ENCODE results near the gene GCN1.

DNA sequence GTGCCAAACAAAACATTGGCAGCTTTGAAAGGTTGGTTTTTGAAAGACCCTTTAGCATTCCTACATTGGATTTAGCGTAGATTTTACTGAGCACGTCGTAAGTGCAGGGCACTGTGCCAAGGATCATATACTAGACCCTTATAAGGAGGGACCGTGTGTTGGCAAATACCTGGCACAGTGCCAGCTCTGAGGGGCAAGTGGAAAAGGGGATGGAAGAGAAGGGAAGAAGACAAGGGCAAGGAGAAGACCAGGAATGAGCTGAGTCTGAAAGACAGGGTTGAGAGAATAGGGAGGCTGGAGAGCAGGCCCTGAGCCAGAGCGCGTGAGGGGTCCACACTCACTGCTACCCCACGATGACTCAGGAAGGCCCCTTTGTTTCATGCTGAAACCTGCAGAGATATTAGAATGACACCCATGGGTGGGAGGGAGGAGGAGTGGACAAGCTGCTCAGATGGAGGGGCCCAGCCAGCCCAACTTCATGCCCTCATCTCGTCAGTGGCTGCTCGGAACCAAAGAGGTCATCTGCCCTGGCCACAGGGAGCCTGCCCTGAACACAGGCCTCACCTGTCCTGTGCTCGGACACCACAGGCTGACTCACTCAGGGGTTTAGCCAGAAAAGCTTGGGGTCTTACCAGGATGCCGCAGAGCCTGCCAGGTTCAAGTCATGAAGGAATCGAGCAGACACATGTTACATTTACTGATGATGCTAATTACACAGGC is 103.0 kb downstream of the GCN1 start:
- TF ChIP-seq RELA (CRISPR knock-in tag; IDR thresholded peaks at IDR 0.05; ENCODE audit: borderline replicate concordance) (no peak), ETV6 (CRISPR knock-in tag; IDR thresholded peaks at IDR 0.05) (no peak), ZBTB21 (CRISPR knock-in tag; IDR thresholded peaks at IDR 0.05; ENCODE audit: borderline replicate concordance) (no peak), CREB1 (CRISPR knock-in tag; IDR thresholded peaks at IDR 0.05) (no peak), ATF1 (CRISPR knock-in tag; IDR thresholded peaks at IDR 0.05) (no peak), ZNF317 (CRISPR knock-in tag; IDR thresholded peaks at IDR 0.05; ENCODE audit: borderline replicate concordance, low read depth) (no peak), ESRRA (CRISPR knock-in tag; IDR thresholded peaks at IDR 0.05; ENCODE audit: borderline replicate concordance) (no peak)
- TF ChIP-seq, protein P1, sequence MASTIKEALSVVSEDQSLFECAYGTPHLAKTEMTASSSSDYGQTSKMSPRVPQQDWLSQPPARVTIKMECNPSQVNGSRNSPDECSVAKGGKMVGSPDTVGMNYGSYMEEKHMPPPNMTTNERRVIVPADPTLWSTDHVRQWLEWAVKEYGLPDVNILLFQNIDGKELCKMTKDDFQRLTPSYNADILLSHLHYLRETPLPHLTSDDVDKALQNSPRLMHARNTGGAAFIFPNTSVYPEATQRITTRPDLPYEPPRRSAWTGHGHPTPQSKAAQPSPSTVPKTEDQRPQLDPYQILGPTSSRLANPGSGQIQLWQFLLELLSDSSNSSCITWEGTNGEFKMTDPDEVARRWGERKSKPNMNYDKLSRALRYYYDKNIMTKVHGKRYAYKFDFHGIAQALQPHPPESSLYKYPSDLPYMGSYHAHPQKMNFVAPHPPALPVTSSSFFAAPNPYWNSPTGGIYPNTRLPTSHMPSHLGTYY (CRISPR knock-in tag; IDR thresholded peaks at IDR 0.05), result no peak
- TF ChIP-seq, protein P2, sequence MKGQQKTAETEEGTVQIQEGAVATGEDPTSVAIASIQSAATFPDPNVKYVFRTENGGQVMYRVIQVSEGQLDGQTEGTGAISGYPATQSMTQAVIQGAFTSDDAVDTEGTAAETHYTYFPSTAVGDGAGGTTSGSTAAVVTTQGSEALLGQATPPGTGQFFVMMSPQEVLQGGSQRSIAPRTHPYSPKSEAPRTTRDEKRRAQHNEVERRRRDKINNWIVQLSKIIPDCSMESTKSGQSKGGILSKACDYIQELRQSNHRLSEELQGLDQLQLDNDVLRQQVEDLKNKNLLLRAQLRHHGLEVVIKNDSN (CRISPR knock-in tag; IDR thresholded peaks at IDR 0.05), result no peak
- TF ChIP-seq, protein P3, sequence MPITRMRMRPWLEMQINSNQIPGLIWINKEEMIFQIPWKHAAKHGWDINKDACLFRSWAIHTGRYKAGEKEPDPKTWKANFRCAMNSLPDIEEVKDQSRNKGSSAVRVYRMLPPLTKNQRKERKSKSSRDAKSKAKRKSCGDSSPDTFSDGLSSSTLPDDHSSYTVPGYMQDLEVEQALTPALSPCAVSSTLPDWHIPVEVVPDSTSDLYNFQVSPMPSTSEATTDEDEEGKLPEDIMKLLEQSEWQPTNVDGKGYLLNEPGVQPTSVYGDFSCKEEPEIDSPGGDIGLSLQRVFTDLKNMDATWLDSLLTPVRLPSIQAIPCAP (CRISPR knock-in tag; IDR thresholded peaks at IDR 0.05), result no peak
- TF ChIP-seq, protein P4, sequence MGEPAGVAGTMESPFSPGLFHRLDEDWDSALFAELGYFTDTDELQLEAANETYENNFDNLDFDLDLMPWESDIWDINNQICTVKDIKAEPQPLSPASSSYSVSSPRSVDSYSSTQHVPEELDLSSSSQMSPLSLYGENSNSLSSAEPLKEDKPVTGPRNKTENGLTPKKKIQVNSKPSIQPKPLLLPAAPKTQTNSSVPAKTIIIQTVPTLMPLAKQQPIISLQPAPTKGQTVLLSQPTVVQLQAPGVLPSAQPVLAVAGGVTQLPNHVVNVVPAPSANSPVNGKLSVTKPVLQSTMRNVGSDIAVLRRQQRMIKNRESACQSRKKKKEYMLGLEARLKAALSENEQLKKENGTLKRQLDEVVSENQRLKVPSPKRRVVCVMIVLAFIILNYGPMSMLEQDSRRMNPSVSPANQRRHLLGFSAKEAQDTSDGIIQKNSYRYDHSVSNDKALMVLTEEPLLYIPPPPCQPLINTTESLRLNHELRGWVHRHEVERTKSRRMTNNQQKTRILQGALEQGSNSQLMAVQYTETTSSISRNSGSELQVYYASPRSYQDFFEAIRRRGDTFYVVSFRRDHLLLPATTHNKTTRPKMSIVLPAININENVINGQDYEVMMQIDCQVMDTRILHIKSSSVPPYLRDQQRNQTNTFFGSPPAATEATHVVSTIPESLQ (CRISPR knock-in tag; IDR thresholded peaks at IDR 0.05), result no peak
